Trophoblast cell (in vitro differentiated cells and primary cell): ENCODE results near the gene PCDHGB5.
"Not testable (repeated sequence)": the region's sequence is repeated elsewhere in the genome, so short reads cannot be mapped to it uniquely, and the experiment has no call there.

ENCODE experiments used
- DNase-seq, 2 donors: peaks; one replicate each; pipeline ENCODE4 v3.0.0-alpha.2; 2016
- H2AFZ ChIP-seq: 2 replicates; pipeline ENCODE4 v1.6.1; 2013; ENCODE audit warnings: low read length, moderate library complexity, mild to moderate bottlenecking; ENCODE audit not compliant: insufficient read depth, poor library complexity
- H2AK5ac ChIP-seq: 2 replicates; pipeline ENCODE4 v1.6.1; 2013; ENCODE audit warnings: mild to moderate bottlenecking, low read length
- H2BK120ac ChIP-seq: 2 replicates; pipeline ENCODE4 v1.6.1; 2013; ENCODE audit warnings: low read length, mild to moderate bottlenecking, moderate library complexity; ENCODE audit not compliant: insufficient read depth, poor library complexity
- H2BK12ac ChIP-seq: 2 replicates; pipeline ENCODE4 v1.6.1; 2013; ENCODE audit warnings: mild to moderate bottlenecking, low read length, moderate library complexity
- H2BK5ac ChIP-seq: 2 replicates; pipeline ENCODE4 v1.6.1; 2013; ENCODE audit warnings: low read length, low read depth, moderate library complexity, mild to moderate bottlenecking; ENCODE audit not compliant: poor library complexity
- H3K14ac ChIP-seq: 2 replicates; pipeline ENCODE4 v1.6.1; 2013; ENCODE audit warnings: mild to moderate bottlenecking, low read length
- H3K18ac ChIP-seq: 2 replicates; pipeline ENCODE4 v1.6.1; 2013; ENCODE audit warnings: mild to moderate bottlenecking, low read length
- H3K23ac ChIP-seq: 2 replicates; pipeline ENCODE4 v1.6.1; 2013; ENCODE audit warnings: low read length
- H3K27ac ChIP-seq: 2 replicates; pipeline ENCODE4 v1.5.1; 2013; ENCODE audit warnings: low read depth, mild to moderate bottlenecking, inconsistent platforms, low read length, moderate library complexity
- H3K27me3 ChIP-seq: 2 replicates; pipeline ENCODE4 v1.6.1; 2013; ENCODE audit warnings: inconsistent platforms, mild to moderate bottlenecking, low read length, moderate library complexity; ENCODE audit not compliant: insufficient read depth
- H3K36me3 ChIP-seq, 2 experiments: 1 replicate in 1 of 2; 2 replicates in 1 of 2; pipeline ENCODE4 v1.6.1; 2013; ENCODE audit warnings: low read length in 2 of 2, mild to moderate bottlenecking in 2 of 2, moderate library complexity in 1 of 2; ENCODE audit not compliant: insufficient read depth in 2 of 2, control insufficient read depth in 1 of 2
- H3K4ac ChIP-seq: 2 replicates; pipeline ENCODE4 v1.6.1; 2013; ENCODE audit warnings: low read depth, mild to moderate bottlenecking, low read length, moderate library complexity
- H3K4me1 ChIP-seq, 2 experiments: 1 replicate in 1 of 2; 2 replicates in 1 of 2; pipeline ENCODE4 v1.6.1; 2013; ENCODE audit warnings: low read length in 2 of 2, mild to moderate bottlenecking in 2 of 2, moderate library complexity in 1 of 2; ENCODE audit not compliant: insufficient read depth in 2 of 2, control insufficient read depth in 1 of 2
- H3K4me2 ChIP-seq: 2 replicates; pipeline ENCODE4 v1.6.1; 2013; ENCODE audit warnings: inconsistent platforms, mild to moderate bottlenecking, low read length, moderate library complexity
- H3K4me3 ChIP-seq: 2 replicates; pipeline ENCODE4 v1.5.1; 2013; ENCODE audit warnings: mild to moderate bottlenecking, low read depth, low read length, inconsistent platforms
- H3K79me1 ChIP-seq: one replicate; pipeline ENCODE4 v1.6.1; 2013; ENCODE audit warnings: low read length
- H3K79me2 ChIP-seq: 2 replicates; pipeline ENCODE4 v1.6.1; 2013; ENCODE audit warnings: low read length, mild to moderate bottlenecking; ENCODE audit not compliant: control insufficient read depth, insufficient read depth, poor library complexity
- H3K9ac ChIP-seq: 2 replicates; pipeline ENCODE4 v1.6.1; 2013; ENCODE audit warnings: mild to moderate bottlenecking, low read length
- H3K9me3 ChIP-seq: 2 replicates; pipeline ENCODE4 v1.6.1; 2013; ENCODE audit warnings: low read depth, mild to moderate bottlenecking, control low read depth, inconsistent platforms, low read length; ENCODE audit not compliant: insufficient read depth
- H4K12ac ChIP-seq: 2 replicates; pipeline ENCODE4 v1.6.1; 2013; ENCODE audit warnings: low read depth, mild to moderate bottlenecking, low read length, moderate library complexity
- H4K8ac ChIP-seq: 2 replicates; pipeline ENCODE4 v1.6.1; 2013; ENCODE audit warnings: low read depth, mild to moderate bottlenecking, low read length, moderate library complexity
- H4K91ac ChIP-seq: one replicate; pipeline ENCODE4 v1.6.1; 2013; ENCODE audit warnings: low read depth, mild to moderate bottlenecking, low read length, moderate library complexity
- WGBS: extraction: QIAGEN DNeasy Blood & Tissue Kit; methylation state at CpG from one replicate; pipeline ENCODE4 v1.1.7; 2013; ENCODE audit warnings: missing lambda C conversion rate; ENCODE audit not compliant: insufficient read length, insufficient coverage; ENCODE audit errors: extremely low coverage; 5-methylcytosine and 5-hydroxymethylcytosine counted together

The PCDHGB5 gene

DNA sequence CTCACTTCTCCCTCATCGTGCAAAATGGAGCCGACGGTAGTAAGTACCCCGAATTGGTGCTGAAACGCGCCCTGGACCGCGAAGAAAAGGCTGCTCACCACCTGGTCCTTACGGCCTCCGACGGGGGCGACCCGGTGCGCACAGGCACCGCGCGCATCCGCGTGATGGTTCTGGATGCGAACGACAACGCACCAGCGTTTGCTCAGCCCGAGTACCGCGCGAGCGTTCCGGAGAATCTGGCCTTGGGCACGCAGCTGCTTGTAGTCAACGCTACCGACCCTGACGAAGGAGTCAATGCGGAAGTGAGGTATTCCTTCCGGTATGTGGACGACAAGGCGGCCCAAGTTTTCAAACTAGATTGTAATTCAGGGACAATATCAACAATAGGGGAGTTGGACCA lies 33.5 kb downstream of the PCDHGB5 start:
- Histone ChIP-seq H3K4me2 (no peak overlapping the region), H2BK120ac (no peak overlapping the region), H4K8ac (no peak overlapping the region), H3K4ac (no peak overlapping the region), H3K27me3 (no peaks in the 10 kb centered on the region), H3K18ac (no peak overlapping the region), H3K36me3 (peaks cover 29 to 37% of the 10 kb centered on the region in 2 experiments), H2AK5ac (no peak overlapping the region), H3K27ac (no peak overlapping the region), H2BK5ac (no peak overlapping the region), H3K79me1 (no peaks in the 10 kb centered on the region), H2AFZ (no peak overlapping the region), H3K14ac (no peak overlapping the region), H3K4me3 (no peak overlapping the region), H2BK12ac (no peak overlapping the region), H4K12ac (no peak overlapping the region), H3K4me1 (no peaks in the 10 kb centered on the region), H3K79me2 (no peaks in the 10 kb centered on the region), H3K23ac (no peak overlapping the region), H3K9me3 (peaks cover 35% of the 10 kb centered on the region), H3K9ac (no peak overlapping the region), H4K91ac (no peak overlapping the region)
- no peak for DNase-seq
- WGBS = no CpG with 5 or more reads among the region's 37 CpGs

DNA sequence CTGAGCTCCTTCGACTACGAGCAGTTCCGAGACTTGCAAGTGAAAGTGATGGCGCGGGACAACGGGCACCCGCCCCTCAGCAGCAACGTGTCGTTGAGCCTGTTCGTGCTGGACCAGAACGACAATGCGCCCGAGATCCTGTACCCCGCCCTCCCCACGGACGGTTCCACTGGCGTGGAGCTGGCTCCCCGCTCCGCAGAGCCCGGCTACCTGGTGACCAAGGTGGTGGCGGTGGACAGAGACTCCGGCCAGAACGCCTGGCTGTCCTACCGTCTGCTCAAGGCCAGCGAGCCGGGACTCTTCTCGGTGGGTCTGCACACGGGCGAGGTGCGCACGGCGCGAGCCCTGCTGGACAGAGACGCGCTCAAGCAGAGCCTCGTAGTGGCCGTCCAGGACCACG lies 34.6 kb downstream of the PCDHGB5 start:
- not testable (repeated sequence) for H3K4me2 ChIP-seq, H3K79me2 ChIP-seq, H4K12ac ChIP-seq, H4K91ac ChIP-seq, H2BK12ac ChIP-seq, DNase-seq, H3K18ac ChIP-seq, H2BK120ac ChIP-seq, H3K9ac ChIP-seq, H3K27ac ChIP-seq, H3K79me1 ChIP-seq, H3K4ac ChIP-seq, H3K14ac ChIP-seq, H2AFZ ChIP-seq, H4K8ac ChIP-seq, H3K27me3 ChIP-seq, H3K23ac ChIP-seq, H2AK5ac ChIP-seq, H3K4me1 ChIP-seq, H2BK5ac ChIP-seq, H3K4me3 ChIP-seq
- no CpG with 5 or more reads among the region's 38 CpGs for WGBS
- H3K36me3 ChIP-seq = peaks cover 28 to 31% of the 10 kb centered on the region in 2 experiments
- H3K9me3 ChIP-seq = peaks cover 32% of the 10 kb centered on the region

GRCh38 chr5:141432726-141433125 lies 35.0 kb downstream of the PCDHGB5 start:
- not testable (repeated sequence) for H3K79me2 ChIP-seq, H2AK5ac ChIP-seq, H3K18ac ChIP-seq, H3K27me3 ChIP-seq, H4K12ac ChIP-seq, H3K79me1 ChIP-seq, H3K4me1 ChIP-seq, H2BK120ac ChIP-seq, H4K8ac ChIP-seq, H2BK5ac ChIP-seq, DNase-seq, H4K91ac ChIP-seq, H3K4ac ChIP-seq, H3K4me2 ChIP-seq, H3K27ac ChIP-seq, H2AFZ ChIP-seq, H3K4me3 ChIP-seq, H3K9ac ChIP-seq, H3K14ac ChIP-seq, H2BK12ac ChIP-seq, H3K23ac ChIP-seq
- H3K36me3 ChIP-seq = peaks cover 24 to 27% of the 10 kb centered on the region in 2 experiments
- peaks cover 27% of the 10 kb centered on the region for H3K9me3 ChIP-seq
- WGBS = no CpG with 5 or more reads among the region's 29 CpGs

- Histone ChIP-seq H3K14ac (no peak overlapping the region), H4K8ac (no peak overlapping the region), H4K12ac (no peak overlapping the region), H3K79me1 (no peaks in the 10 kb centered on the region), H4K91ac (no peak overlapping the region), H3K4me2 (no peak overlapping the region), H3K4me3 (no peak overlapping the region), H3K23ac (no peak overlapping the region), H2BK120ac (no peak overlapping the region), H3K27ac (no peak overlapping the region), H3K79me2 (no peaks in the 10 kb centered on the region), H3K9me3 (peaks cover 22% of the 10 kb centered on the region), H2AK5ac (no peak overlapping the region), H3K4ac (no peak overlapping the region), H3K36me3 (peaks cover 19 to 21% of the 10 kb centered on the region in 2 experiments), H2BK5ac (no peak overlapping the region), H3K27me3 (no peaks in the 10 kb centered on the region), H3K4me1 (peaks cover 0 to 2% of the 10 kb centered on the region in 2 experiments), H3K18ac (no peak overlapping the region), H2BK12ac (no peak overlapping the region), H3K9ac (no peak overlapping the region), H2AFZ (no peak overlapping the region)
- no peak for DNase-seq
- no CpG with 5 or more reads among the region's 2 CpGs for WGBS
Measured at GRCh38 chr5:141434006-141434405, 36.3 kb downstream of the PCDHGB5 start.
